MM.1S (cell line): ENCODE data around the gene LRMDA.

Experiments used
- DNase-seq: peaks from one replicate; pipeline ENCODE4 v3.0.0-alpha.2; 2015
- H2AFZ ChIP-seq: fragments of 300-600 bp; sonication (generic); 2 replicates; pipeline ENCODE4 v1.6.0; 2016; ENCODE audit warnings: antibody characterized with exemption, low read length
- H3F3A ChIP-seq: fragments of 300-600 bp; sonication (generic); 2 replicates; pipeline ENCODE4 v1.6.1; 2016; ENCODE audit warnings: mild to moderate bottlenecking, antibody characterized with exemption, low read length, moderate library complexity, mixed read lengths; ENCODE audit not compliant: insufficient read depth
- H3K27ac ChIP-seq: fragments of 300-600 bp; sonication (generic); 2 replicates; pipeline ENCODE4 v1.5.1; 2016; ENCODE audit warnings: mild to moderate bottlenecking, low read length
- H3K27me3 ChIP-seq: fragments of 300-600 bp; sonication (generic); replicated peaks from 2 replicates; pipeline ENCODE4 v1.6.0; 2016; ENCODE audit warnings: low read length; ENCODE audit not compliant: insufficient read depth
- H3K36me3 ChIP-seq: fragments of 300-600 bp; sonication (generic); replicated peaks from 2 replicates; pipeline ENCODE4 v1.6.1; 2016; ENCODE audit warnings: mild to moderate bottlenecking, low read length, mixed read lengths; ENCODE audit not compliant: insufficient read depth
- H3K4me1 ChIP-seq: fragments of 300-600 bp; sonication (generic); 2 replicates; pipeline ENCODE4 v1.6.1; 2016; ENCODE audit warnings: low read length, mixed read lengths
- H3K4me2 ChIP-seq: fragments of 300-600 bp; sonication (generic); 2 replicates; pipeline ENCODE4 v1.6.0; 2016; ENCODE audit warnings: low read depth, low read length
- H3K4me3 ChIP-seq: fragments of 300-600 bp; sonication (generic); 2 replicates; pipeline ENCODE4 v1.5.1; 2016; ENCODE audit warnings: low read length, mixed read lengths
- H3K79me2 ChIP-seq: fragments of 300-600 bp; sonication (generic); 2 replicates; pipeline ENCODE4 v1.6.1; 2016; ENCODE audit warnings: mixed run types, low read length, mixed read lengths
- H3K9ac ChIP-seq: fragments of 300-600 bp; sonication (generic); 2 replicates; pipeline ENCODE4 v1.6.1; 2016; ENCODE audit warnings: low read length, mixed read lengths
- H3K9me2 ChIP-seq: fragments of 300-600 bp; sonication (generic); replicated peaks from 2 replicates; pipeline ENCODE4 v1.6.1; 2016; ENCODE audit warnings: mild to moderate bottlenecking, low read length, mixed read lengths; ENCODE audit not compliant: insufficient read depth
- H3K9me3 ChIP-seq: fragments of 300-600 bp; sonication (generic); replicated peaks from 2 replicates; pipeline ENCODE4 v1.6.1; 2016; ENCODE audit warnings: mild to moderate bottlenecking, low read length, mixed read lengths; ENCODE audit not compliant: insufficient read depth
- H4K20me1 ChIP-seq: fragments of 300-600 bp; sonication (generic); 2 replicates; pipeline ENCODE4 v1.6.1; 2016; ENCODE audit warnings: mild to moderate bottlenecking, low read length, moderate library complexity, mixed read lengths; ENCODE audit not compliant: insufficient read depth
- CTCF ChIP-seq: fragments of 300-600 bp; sonication (generic); IDR thresholded peaks from 2 replicates; pipeline ENCODE4 v1.5.1; 2016; ENCODE audit warnings: antibody characterized with exemption, low read length, mixed read lengths
- EZH2 ChIP-seq: fragments of 300-600 bp; sonication (generic); optimal IDR thresholded peaks from 2 replicates; pipeline ENCODE3; 2017; ENCODE audit warnings: low read depth, mild to moderate bottlenecking, antibody characterized with exemption, low read length, mixed read lengths
- EZH2phosphoT487 ChIP-seq: fragments of 300-600 bp; sonication (generic); IDR thresholded peaks from 2 replicates; pipeline ENCODE4 v1.6.1; 2018; ENCODE audit warnings: antibody characterized with exemption, low read length

Gene LRMDA

GRCh38 chr10:75474106-75474505, 42.7 kb downstream of the LRMDA start:
- no peaks in the 10 kb centered on the region for H3K36me3 ChIP-seq
- DNase-seq, result no peak
- no peak overlapping the region for H3K4me3 ChIP-seq
- no peaks in the 10 kb centered on the region for H4K20me1 ChIP-seq
- no peaks in the 10 kb centered on the region for H3K9me3 ChIP-seq
- no peaks in the 10 kb centered on the region for H3F3A ChIP-seq
- no peak overlapping the region for H3K4me2 ChIP-seq
- no peaks in the 10 kb centered on the region for H3K27me3 ChIP-seq
- TF ChIP-seq EZH2 (no peak), CTCF (no peak), EZH2phosphoT487 (no peak)
- no peaks in the 10 kb centered on the region for H3K79me2 ChIP-seq
- no peak overlapping the region for H3K9ac ChIP-seq
- no peaks in the 10 kb centered on the region for H3K9me2 ChIP-seq
- H3K4me1 ChIP-seq, result no peaks in the 10 kb centered on the region
- no peak overlapping the region for H2AFZ ChIP-seq
- no peak overlapping the region for H3K27ac ChIP-seq

- Histone ChIP-seq H3K9me3 (no peaks in the 10 kb centered on the region), H3K27me3 (no peaks in the 10 kb centered on the region), H3K36me3 (no peaks in the 10 kb centered on the region), H3K4me1 (no peaks in the 10 kb centered on the region), H4K20me1 (no peaks in the 10 kb centered on the region), H2AFZ (no peak overlapping the region), H3K27ac (no peak overlapping the region), H3K9me2 (no peaks in the 10 kb centered on the region), H3K4me3 (no peak overlapping the region), H3K4me2 (no peak overlapping the region), H3F3A (no peaks in the 10 kb centered on the region), H3K9ac (no peak overlapping the region), H3K79me2 (no peaks in the 10 kb centered on the region)
- TF ChIP-seq CTCF (no peak), EZH2phosphoT487 (no peak), EZH2 (no peak)
- DNase-seq, result no peak
Observed at GRCh38 chr10:75475460-75476182, 44.2 kb downstream of the LRMDA start.

- Histone ChIP-seq H3K4me1 (no peaks in the 10 kb centered on the region), H3K4me2 (no peak overlapping the region), H3K4me3 (no peak overlapping the region), H3K9me3 (no peaks in the 10 kb centered on the region), H3K27me3 (no peaks in the 10 kb centered on the region), H2AFZ (no peak overlapping the region), H3K27ac (no peak overlapping the region), H3F3A (no peaks in the 10 kb centered on the region), H3K9ac (no peak overlapping the region), H4K20me1 (no peaks in the 10 kb centered on the region), H3K79me2 (no peaks in the 10 kb centered on the region), H3K9me2 (no peaks in the 10 kb centered on the region), H3K36me3 (no peaks in the 10 kb centered on the region)
- no peak for TF ChIP-seq CTCF
- TF ChIP-seq EZH2, result no peak
- no peak for TF ChIP-seq EZH2phosphoT487
- DNase-seq, result no peak
Observed at GRCh38 chr10:75476569-75476968, 45.1 kb downstream of the LRMDA start.
